ENCODE measurements around the gene ST3GAL6.

Gene ST3GAL6

GRCh38 chr3:98739266-98739665, 23.9 kb upstream of the ST3GAL6 start:
- no peak for DNase-seq (ENCODE audit: low read depth in 3 of 3, low spot score in 1 of 3)

DNA sequence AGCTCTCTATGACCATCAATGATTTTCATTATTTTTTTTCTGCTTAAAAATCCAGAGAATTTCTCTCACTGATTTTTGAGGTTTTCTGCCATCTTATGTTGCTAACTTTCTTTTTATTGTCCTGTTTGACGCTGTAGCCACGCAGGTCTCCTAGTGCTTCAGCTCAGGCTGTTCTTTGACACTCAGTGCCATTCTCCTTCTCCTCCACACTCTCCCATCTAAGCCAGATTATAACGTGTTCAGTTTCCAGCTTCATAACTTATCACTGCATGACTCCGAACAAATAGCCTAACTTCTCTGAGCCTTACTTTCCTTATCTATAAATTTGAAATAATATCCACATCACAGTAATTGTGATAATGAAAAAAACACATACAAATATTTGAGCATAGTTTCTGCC, 22.8 kb upstream of the ST3GAL6 start:
- no peak for DNase-seq (ENCODE audit: low read depth in 3 of 3, low spot score in 1 of 3)

GRCh38 chr3:98741121-98741716, 21.9 kb upstream of the ST3GAL6 start:
- DNase-seq (ENCODE audit: low read depth in 3 of 3, low spot score in 1 of 3), result no peak

- no peak for DNase-seq (ENCODE audit: low read depth in 3 of 3, low spot score in 1 of 3)
Measured at GRCh38 chr3:98743071-98743470, 20.1 kb upstream of the ST3GAL6 start.

DNA sequence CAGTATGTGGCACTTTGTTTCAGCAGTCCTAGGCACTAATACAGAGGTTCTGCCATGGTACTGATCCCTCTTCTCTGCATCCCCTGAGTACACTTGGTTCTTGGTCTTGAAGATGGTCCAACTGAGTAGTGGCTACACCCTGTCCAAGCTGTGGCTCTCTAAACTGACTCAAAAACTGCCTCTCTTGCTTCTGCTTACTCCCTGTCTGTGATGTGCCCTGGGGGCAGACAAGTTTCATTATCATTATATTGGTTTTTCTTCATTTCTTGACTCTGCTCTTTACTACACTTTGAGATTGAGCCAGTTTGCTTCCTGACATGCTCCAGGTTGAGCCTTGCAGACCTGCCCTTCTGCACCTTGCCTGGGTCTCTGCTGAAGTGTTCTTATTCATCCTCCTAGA, 18.9 kb upstream of the ST3GAL6 start:
- no peak for DNase-seq (ENCODE audit: low read depth in 3 of 3, low spot score in 1 of 3)

- no peak for DNase-seq (ENCODE audit: low read depth in 3 of 3, low spot score in 1 of 3)
Measured at GRCh38 chr3:98745718-98746117, 17.4 kb upstream of the ST3GAL6 start.

- DNase-seq (ENCODE audit: low read depth in 3 of 3, low spot score in 1 of 3), result no peak
Measured at GRCh38 chr3:98746122-98746521, 17.0 kb upstream of the ST3GAL6 start.

DNA sequence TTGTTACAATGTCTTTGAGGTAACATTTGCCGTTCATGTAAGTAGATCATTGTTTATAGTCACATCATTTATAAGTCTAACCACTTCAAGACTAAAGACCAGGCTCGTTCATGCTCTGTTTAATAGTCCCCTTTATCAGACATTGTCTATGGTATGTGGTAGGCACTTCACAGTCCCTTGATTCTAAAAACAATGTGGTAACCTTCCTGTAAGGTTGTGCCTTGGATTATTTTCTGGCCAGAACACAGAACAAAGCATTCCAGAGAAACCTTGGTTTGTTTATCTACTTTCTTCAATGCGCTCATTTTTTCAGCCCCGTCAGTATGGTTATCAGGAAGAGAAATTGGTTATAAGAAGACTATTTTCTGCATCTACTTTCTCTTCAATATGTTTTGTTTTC, 16.3 kb upstream of the ST3GAL6 start:
- DNase-seq (ENCODE audit: low read depth in 3 of 3, low spot score in 1 of 3), result no peak

- no peak for DNase-seq (ENCODE audit: low read depth in 3 of 3, low spot score in 1 of 3)
Measured at GRCh38 chr3:98750276-98750919, 12.7 kb upstream of the ST3GAL6 start.

GRCh38 chr3:98754483-98754882, 8.7 kb upstream of the ST3GAL6 start:
- DNase-seq (ENCODE audit: low read depth in 3 of 3, low spot score in 1 of 3), result no peak

DNA sequence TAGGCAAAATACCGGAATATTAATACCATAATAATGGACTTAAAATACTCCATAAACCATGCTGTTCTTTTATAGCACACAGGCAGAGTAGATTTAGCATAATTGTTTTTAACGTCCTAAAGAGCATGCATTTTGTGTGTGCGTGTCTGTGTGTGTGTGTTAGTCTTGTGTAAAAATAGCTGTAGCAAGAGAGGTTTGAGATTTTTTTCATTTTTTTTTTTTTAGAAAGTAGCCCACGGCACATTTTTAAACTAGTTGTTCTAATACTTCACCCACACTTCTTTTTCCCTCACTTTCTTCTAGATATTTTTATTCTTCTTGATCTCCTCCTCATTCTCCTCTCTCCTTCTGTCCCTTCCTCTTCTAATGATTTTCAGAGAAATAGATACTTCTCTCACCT, 7.5 kb upstream of the ST3GAL6 start:
- no peak for DNase-seq (ENCODE audit: low read depth in 3 of 3, low spot score in 1 of 3)

DNA sequence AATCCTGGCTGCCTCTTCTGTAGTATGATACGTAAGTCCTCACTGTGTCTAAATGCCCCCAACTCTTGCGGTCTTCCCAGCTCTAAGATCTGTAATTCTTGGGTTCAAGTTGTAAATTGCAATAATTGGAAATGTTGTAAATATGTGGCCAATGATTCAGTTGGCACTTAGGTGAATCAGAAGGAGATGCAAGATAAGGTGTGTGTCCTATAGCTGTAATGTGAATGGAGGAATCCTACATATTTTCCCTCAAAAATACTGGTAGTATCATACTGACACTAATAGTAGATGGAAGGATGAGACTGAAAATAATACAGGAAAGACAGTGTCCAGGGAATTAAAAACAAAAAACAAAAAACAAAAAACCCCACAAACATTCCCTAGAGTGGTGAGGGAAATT, 3.5 kb upstream of the ST3GAL6 start:
- no peak for DNase-seq (ENCODE audit: low read depth in 3 of 3, low spot score in 1 of 3)

DNA sequence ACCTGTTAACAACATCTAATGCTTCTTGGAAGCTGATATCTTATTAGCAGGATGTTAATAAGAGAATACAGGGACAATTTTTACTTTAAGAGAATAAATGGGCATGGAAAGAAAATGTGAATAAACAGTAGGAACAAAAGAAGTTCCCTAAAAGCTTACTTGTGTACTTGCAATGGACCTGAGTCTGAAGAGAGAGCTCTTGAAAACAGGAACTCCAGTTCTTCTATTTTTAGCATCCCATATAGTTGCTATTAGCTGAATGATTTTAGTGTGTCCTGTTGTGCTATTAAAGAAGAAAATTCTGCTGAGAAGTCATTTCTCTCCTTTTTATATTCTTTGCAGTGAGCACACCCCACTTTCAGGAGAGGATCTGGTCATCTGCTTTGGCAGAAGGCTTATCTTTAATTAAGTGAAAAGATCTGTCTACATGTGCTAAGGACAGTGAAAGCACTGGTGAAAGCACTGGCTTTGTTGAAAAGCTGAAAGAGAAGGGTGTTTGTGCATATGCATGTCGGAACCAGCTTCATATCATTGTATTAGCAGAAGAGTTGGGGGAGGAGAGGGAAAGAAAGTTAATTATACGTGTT, 1.4 kb upstream of the ST3GAL6 start:
- no peak for DNase-seq (ENCODE audit: low read depth in 3 of 3, low spot score in 1 of 3)

DNA sequence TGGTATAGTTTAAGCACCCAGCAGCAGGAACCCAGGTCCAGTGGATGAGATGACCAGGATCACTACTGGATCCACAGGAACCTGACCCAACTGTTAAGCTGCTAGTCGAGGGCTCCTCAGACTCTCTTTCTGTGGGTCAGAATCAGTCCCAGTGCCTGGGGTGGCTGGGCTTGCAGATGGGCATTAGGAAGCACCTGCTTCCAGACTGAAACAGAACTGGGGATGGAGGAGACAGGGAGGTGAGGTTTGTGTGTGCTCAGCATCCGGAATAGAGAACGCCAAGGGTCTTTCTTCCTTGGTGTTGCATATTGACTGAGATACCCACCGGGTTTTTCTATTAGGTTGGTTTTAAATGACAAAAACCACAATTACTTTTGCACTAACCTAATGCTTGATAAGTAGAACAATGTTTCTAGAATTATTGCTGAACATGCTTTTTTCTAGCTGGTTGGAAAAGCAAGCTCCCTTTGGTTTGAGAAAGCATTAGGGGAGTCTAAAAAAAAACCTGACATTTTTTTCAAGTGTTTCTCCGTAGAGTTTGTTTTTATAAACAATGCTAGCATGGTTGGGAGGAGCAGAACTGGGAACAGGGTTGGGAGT, 779 bp downstream of the ST3GAL6 start:
- no peak for DNase-seq (ENCODE audit: low read depth in 3 of 3, low spot score in 1 of 3)

DNA sequence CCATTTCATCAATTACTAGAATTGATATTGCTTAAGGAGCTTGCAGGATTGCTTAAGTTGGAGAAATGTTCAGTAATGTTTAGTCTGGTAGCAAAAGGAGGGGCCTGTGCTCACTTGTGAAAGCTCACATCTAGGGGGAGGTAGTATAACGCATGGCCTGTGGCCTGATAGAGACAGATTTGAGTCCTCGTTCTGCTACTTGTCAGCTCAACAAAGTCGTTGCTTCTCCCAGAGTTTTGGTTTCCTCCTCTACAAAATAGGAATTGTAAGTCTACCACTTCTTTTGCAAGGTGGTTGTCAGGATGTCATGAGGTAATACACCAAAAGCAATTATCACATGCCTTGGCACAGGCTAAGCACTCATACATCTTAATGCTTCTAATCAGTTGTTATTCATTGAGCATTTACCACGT, 1.3 kb downstream of the ST3GAL6 start:
- DNase-seq (ENCODE audit: low read depth in 3 of 3, low spot score in 1 of 3), result no peak

DNA sequence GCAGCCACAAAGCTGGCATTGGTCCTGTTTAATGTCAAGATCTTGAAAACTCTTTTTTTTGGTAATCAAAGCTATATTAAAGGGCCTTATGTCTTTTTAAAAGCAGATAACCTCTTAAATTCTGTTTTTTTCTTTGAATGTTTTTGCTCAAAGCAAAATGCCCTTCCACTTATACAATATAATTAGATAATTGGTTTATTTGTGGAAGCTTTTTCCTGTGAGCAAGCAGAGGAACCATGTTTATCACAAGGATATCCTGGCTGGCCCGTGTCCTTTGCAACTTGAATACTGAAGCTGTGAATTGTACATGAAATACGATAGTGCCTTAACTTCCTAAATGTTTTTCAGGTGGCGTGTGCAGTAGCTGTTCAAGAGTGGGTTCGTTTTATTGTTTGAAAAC, 2.6 kb downstream of the ST3GAL6 start:
- no peak for DNase-seq (ENCODE audit: low read depth in 3 of 3, low spot score in 1 of 3)

DNA sequence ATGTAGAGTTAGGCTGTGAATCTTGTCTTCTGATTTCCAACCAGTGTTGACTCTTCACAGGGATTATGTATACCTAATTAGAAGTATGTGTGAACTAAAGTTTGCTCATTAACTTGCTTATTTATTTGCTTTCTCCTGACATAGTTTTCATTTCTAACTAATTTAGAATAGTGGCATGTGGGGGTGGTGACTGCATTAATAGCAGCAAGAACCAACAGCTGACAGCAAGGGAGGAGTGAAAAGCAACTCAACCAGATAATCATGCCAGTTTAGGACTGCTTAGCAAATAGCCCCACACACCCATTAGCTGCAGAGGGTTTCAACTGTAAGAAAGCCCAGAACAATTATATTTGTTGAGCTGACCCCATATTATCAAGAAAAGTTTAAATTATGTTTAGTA, 3.8 kb downstream of the ST3GAL6 start:
- DNase-seq (ENCODE audit: low read depth in 3 of 3, low spot score in 1 of 3), result no peak

DNA sequence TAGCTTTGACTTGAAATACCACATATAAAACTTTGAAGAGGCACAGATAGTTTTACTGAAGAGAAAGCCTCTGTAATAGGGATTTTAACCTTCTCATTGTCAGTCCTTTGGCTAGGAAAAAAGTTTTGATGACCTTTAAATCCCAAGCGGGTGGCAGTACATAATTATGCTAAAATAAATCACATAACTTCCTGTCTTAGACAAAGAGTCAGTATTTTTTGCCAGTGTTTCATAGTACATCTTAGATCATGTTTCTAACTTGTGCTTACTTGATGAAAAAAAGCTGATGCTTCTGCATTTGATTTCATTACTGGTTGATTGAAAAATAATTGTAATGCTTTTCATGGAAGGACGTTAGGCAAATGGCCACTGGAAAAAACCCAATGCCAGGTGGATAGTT, 5.8 kb downstream of the ST3GAL6 start:
- no peak for DNase-seq (ENCODE audit: low read depth in 3 of 3, low spot score in 1 of 3)

DNA sequence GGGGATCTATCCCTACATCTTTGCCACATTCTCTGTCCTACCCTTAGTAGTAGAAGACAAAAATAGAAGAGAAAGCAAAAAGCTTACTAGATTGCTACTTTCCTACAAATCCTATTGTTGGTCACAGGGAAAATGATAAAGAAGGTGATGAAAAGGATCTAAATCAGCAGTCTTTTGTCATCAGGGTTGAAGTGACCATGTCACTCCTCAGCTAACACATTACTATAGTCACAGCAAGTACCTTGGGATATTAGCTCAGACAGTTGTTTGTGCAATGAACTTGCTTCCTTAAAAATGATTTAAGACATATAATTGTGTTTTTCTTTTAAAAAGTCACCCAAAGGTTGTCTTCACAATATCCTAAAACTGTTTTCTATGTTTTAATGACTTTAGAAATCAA, 6.3 kb downstream of the ST3GAL6 start:
- DNase-seq (ENCODE audit: low read depth in 3 of 3, low spot score in 1 of 3), result no peak

GRCh38 chr3:98770261-98771039, 7.3 kb downstream of the ST3GAL6 start:
- no peak for DNase-seq (ENCODE audit: low read depth in 3 of 3, low spot score in 1 of 3)

GRCh38 chr3:98772022-98772421, 8.9 kb downstream of the ST3GAL6 start:
- no peak for DNase-seq (ENCODE audit: low read depth in 3 of 3, low spot score in 1 of 3)
